HG03439 (cell line): ENCODE results near the gene SLC43A3.

Experiments
- ATAC-seq: cut with Tn5 transposase; IDR thresholded peaks from one replicate; pipeline ENCODE4 v1.9.1; 2021; ENCODE audit warnings: mild to moderate bottlenecking, moderate library complexity; ENCODE audit not compliant: unreplicated experiment

The SLC43A3 gene

DNA sequence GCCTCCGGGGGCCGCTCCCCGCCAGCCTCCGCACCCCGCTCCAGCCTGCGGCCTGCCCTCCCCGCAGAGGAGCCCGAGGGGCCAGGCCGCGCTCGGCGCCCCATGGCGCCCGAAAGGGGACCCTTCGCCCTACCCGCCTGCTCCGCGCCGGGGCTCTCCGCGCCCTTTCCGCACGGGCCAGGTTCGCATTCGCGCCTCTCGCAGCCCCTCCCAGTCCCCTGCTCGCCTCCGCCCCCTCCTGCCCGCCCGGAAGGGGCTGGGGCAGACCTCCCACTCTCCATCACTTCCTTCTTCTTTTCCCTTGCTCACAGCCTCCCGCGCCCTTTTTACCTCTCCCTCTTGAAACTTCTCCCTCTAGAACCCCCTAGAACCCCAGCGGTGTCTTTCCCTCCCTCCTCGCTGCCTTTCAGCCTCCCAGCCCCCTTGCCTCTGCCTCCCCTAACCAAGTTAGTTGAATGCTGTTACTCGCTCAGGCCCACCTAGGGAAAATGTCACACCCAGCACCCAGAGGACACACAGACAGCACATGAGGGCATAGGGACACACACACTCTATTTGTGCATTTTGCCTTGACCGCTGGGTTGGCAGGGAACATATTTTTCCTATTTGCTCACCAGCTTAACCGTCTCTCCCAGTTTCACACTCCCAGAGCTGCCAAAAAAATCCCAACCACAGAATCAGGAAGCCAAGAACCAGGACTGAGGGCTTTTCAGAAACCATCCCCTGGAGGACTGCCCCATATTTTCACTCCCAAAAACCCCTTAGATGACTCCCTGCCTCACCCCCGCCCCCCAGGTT, at the start of gene SLC43A3:
Gene SLC43A3, minus strand, starts transcription at position 193 of the 798 bp plus-strand sequence. CDS start 949 bp downstream, outside the sequence.
- peak; percentile 50 for ATAC-seq

GRCh38 chr11:57476047-57476756, 49.3 kb upstream of the SLC43A3 start:
- ATAC-seq = peak; percentile 38

- no peak for ATAC-seq
These were observed 48.7 kb upstream of the SLC43A3 start for GRCh38 chr11:57475671-57476046.

GRCh38 chr11:57475191-57475590, 48.3 kb upstream of the SLC43A3 start:
- ATAC-seq = no peak

GRCh38 chr11:57474803-57475115, 47.8 kb upstream of the SLC43A3 start:
- no peak for ATAC-seq

DNA sequence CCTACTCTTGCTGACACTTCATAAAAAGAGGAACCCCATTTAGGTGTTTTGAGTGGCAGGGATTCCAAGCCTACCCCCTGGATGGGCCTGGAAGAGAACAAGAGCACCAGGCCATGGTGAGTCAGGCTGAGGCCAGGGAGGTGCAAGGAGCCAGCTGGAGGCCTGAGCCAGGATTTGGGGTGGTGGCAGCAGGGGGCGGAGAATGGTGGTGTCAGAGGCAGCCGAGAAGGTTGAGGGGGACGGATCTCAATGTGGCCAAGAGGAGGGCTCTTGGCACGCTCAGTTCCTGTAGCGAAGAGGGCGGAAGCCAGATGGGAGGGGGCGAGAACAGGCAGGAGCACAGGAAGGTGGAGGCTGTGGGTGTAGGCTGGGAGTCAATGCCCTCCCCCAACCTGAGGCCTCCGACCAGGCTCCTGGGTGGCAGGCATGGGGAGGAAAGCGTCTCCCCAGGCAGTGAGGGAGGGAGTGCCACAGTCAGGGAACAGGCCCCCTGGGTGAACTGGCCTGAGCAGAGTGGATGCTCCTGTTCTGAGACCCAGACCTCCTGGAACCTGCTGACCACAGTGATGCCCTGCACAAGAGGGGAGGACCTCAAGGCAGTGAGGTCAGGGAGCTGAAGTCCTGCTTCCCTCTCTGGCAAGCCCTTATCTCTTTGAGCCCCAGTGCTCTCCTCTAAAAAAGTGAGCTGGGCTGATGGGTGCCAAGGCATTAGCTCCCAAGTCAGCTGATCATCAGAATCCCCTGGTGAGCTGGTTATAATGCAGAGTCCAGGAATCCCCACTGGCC, 47.3 kb upstream of the SLC43A3 start:
- ATAC-seq = no peak

DNA sequence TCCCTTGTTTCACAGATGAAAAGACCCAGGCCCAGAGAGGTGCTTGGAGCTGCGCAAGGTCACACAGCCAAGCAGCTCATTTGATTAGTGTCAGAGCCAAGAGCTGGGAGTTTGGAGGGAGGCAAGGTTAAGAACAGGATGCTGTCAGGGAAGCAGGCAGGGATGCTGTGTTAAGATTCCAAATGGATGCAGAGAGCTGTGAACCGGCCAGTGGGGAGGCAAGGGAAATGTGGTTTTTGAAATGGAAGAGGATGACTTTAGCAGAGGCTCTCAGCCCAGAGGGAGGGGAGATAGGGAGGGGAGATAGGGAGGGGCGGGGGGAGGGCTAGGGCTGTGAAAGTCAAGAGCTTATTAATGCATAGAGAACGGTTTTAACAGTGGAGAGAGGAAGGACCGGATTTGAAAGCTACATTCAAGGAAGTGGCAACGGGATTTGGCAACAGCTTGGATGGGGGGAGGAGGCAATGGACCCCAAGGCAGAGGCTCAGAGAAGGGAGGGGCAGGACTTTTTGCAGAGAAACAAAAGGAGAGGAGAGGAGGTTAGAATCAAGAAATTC, 46.4 kb upstream of the SLC43A3 start:
- ATAC-seq = no peak

DNA sequence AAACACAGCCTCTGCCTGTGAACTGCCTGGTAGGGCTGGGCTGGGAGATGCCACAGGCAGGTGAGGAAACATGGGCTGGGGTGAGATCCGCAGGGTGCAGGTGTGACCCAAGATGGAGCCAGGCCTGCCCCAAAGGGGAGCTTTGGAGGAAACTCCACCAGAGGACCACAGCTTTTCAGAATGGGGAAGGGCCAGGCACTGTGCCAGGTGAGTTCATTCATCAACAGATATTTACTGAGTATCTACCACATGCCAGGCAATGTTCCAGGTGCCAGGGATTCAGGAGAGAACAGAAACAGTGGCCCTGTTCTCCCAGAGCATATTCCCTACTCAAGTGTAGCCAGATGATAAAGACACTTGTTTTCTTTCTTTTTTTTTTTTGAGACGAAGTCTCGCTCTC, 44.6 kb upstream of the SLC43A3 start:
- no peak for ATAC-seq

GRCh38 chr11:57469268-57469667, 42.3 kb upstream of the SLC43A3 start:
- ATAC-seq = no peak

DNA sequence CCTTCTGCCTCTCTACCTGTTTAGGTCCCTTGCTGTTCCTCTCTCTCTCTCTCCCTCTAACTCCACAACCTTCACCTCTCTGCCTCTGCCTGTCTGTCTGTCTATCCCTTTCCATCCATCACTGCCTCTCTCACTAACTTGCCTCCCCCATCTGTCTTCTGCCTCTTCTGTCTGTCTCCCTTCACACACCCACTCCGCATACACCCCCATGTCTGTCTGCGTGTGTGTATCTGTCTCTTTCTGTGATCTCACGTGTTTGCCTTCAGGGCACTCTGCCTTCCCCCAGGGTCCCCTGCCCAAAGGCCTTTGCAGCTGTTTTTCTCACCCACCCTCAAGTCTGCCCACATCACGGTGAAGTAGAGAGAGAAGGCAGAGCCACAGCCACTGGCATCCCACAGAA, 41.4 kb upstream of the SLC43A3 start:
- ATAC-seq = no peak

DNA sequence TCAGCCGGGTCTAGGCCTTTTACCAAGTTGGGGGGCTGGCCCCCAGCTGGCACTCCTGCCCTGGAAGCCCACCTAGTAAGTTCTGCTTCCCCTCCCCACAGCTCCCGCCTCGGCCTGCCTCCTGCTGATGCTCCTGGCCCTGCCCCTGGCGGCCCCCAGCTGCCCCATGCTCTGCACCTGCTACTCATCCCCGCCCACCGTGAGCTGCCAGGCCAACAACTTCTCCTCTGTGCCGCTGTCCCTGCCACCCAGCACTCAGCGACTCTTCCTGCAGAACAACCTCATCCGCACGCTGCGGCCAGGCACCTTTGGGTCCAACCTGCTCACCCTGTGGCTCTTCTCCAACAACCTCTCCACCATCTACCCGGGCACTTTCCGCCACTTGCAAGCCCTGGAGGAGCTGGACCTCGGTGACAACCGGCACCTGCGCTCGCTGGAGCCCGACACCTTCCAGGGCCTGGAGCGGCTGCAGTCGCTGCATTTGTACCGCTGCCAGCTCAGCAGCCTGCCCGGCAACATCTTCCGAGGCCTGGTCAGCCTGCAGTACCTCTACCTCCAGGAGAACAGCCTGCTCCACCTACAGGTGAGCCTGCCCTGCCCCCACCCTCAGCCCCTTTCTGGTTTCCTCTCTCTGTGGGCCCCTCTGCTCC, 40.7 kb upstream of the SLC43A3 start:
- no peak for ATAC-seq

DNA sequence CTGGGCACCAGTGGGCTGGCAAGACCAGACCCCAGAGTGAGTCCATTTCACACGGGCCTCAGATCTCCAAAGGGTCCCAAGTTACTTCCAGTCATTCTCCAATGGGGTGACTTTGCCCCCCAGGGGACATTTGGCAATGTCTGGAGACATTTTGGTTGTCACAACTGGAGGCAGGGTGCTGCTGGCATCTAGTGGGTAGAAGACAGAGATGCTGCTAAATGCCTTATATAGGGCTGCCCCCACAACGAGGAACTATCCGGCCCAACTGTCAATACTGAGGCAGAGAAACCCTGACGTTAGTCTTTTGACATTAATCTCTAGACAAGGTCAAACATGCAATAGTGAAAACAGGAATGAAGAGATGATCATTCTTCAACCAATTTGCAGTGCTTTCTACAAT, 39.8 kb upstream of the SLC43A3 start:
- no peak for ATAC-seq

DNA sequence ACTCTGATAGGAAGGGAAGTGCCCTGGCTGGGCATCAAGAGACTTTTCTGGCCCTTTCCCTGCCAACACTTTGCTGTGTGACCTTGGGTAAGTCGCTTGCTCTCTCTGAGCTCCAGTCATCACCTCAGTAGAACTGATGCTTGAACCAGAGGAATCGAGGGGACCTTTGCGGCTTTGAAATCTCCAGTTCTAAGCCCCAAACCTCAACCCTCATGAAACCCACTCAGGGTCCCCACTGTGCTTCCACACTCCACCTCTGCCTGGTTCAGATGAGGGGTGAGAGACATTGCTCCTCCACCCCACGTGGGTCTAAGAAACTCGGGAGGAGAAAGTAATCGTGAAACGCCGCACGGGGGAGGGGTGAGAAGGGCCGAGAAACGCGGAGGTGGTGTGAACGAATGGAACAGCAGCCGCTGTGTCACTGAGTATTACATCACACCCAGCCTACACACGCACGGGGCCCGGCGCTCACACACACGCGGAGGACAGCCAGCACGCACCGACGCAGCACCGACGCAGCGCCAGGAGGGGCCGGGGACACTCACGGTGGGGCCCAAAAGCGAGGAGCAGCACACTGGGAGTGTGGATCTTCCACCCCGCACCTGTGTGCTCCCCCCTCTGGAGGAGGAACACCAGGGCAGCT, 37.7 kb upstream of the SLC43A3 start:
- no peak for ATAC-seq

DNA sequence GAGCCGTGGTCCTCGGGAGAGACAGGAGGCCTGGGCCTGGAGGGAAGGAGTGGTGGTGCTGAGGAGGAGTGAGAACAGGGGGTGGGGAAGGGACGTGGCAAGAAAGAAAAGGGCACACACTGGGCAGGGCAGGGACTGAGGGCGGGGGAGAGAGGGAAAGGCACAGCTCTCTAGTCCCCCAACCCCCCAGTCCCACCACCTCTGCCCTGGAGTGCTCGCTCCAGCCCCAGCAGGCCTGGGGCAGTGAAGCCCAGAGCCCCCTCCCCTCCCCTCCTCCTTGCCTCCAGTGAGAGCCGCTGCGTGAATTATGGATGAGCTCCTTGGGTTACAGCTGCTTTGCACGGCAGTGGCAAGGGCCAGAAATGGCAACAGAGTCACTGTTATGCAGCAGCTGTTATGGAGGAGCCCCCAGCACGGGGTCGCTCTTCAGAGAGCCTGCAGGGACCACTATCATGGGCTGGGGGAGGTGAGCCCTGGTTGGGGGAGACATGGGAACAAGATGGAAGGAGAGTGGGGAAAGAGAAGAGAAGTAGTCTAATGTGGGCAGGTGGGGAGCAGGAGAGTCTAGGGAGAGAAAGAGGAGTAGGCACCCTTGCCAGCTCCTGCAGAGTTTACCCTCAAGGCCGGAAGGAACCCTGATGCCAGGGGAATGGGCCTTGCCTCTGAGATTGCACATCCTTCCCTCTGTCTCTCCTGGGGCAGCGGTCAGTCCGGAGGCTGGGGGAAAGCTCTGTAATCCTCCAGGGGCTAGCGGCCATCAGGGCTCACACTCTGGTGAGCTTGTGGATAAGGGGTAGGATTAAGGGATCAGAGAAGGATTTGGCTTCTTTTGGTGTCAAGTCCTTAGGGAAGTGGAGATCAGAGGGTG, 37.0 kb upstream of the SLC43A3 start:
- ATAC-seq = no peak

GRCh38 chr11:57462597-57462996, 35.7 kb upstream of the SLC43A3 start:
- ATAC-seq = no peak

DNA sequence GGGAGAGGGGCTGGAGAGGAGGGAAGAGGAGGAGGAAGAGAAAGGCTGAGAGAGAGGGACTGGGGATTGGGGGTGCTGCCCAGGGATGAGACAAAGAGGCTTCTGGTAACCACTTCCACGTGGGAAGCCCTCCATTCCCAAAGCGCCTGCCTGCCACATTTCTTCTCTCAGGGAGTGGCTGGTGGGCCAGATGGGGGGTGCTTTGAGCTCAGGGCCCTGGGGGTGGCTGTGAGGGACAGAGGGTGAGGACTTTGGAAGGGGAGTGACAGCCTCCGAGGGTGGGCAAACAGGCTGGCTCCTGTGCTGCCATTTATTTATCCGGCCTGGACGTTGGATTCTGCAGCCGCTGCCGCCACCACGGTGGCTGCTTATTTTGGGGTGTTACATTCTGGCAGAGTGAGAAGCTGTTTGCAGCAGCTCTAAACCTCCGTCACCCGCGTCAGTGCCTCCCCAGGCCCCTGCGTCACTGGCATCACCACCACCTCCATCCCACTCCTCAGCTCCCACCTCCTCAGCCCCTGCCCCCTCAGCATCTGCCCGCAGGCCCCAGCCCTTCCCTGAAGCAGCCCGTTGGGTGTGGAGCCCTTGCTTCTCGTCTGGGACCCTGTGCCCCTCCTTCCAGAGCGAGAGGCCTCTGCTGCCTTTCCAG, 35.0 kb upstream of the SLC43A3 start:
- no peak for ATAC-seq

- no peak for ATAC-seq
These were observed 34.1 kb upstream of the SLC43A3 start for GRCh38 chr11:57460758-57461749.
